Endodermal cell (in vitro differentiated cells): ENCODE measurements around the gene MICALL1. TPM values are rescaled to one million over a fixed set of nuclear protein-coding genes. Genes with fewer than 3 reads are reported as not detected.

Source experiments
- DNase-seq: peaks from one replicate; pipeline ENCODE4 v3.0.0-alpha.2; 2017
- H3K27ac ChIP-seq: 2 replicates; pipeline ENCODE4 v1.5.1; 2013; ENCODE audit warnings: mild to moderate bottlenecking, low read depth, low read length, moderate library complexity
- H3K27me3 ChIP-seq: 2 replicates; pipeline ENCODE4 v1.6.1; 2013; ENCODE audit warnings: mild to moderate bottlenecking, low read length, moderate library complexity; ENCODE audit not compliant: insufficient read depth, control insufficient read depth, poor library complexity, severe bottlenecking
- H3K36me3 ChIP-seq: 2 replicates; pipeline ENCODE4 v1.7.0; 2013; ENCODE audit warnings: mild to moderate bottlenecking, low read length, moderate library complexity; ENCODE audit not compliant: control insufficient read depth, insufficient read depth
- H3K4me1 ChIP-seq: one replicate; pipeline ENCODE4 v1.7.0; 2013; ENCODE audit warnings: low read length; ENCODE audit not compliant: control insufficient read depth, insufficient read depth
- H3K4me3 ChIP-seq: 2 replicates; pipeline ENCODE4 v1.5.1; 2013; ENCODE audit warnings: mild to moderate bottlenecking, low read length, moderate library complexity
- H3K9ac ChIP-seq: 2 replicates; pipeline ENCODE4 v1.6.1; 2013; ENCODE audit warnings: mild to moderate bottlenecking, low read length, moderate library complexity; ENCODE audit not compliant: poor library complexity, severe bottlenecking; ENCODE audit errors: extremely low read depth
- H3K9me3 ChIP-seq: 2 replicates; pipeline ENCODE4 v1.6.1; 2013; ENCODE audit warnings: mild to moderate bottlenecking, low read length, moderate library complexity; ENCODE audit not compliant: control insufficient read depth
- H3K27ac Mint-ChIP-seq: 2 replicates; pipeline ENCODE4 v1.8.0; 2020; ENCODE audit warnings: mixed read lengths
- H3K27me3 Mint-ChIP-seq: 2 replicates; pipeline ENCODE4 v1.8.0; 2021; ENCODE audit warnings: mild to moderate bottlenecking, mixed read lengths; ENCODE audit not compliant: insufficient read depth
- H3K36me3 Mint-ChIP-seq: 2 replicates; pipeline ENCODE4 v1.8.0; 2020; ENCODE audit warnings: low read depth, mixed read lengths
- H3K4me1 Mint-ChIP-seq: 2 replicates; pipeline ENCODE4 v1.8.0; 2020; ENCODE audit warnings: mixed read lengths
- H3K4me3 Mint-ChIP-seq: 2 replicates; pipeline ENCODE4 v1.8.0; 2020; ENCODE audit warnings: mild to moderate bottlenecking, moderate library complexity, mixed read lengths
- H3K9me3 Mint-ChIP-seq: 2 replicates; pipeline ENCODE4 v1.8.0; 2020; ENCODE audit warnings: mild to moderate bottlenecking, mixed read lengths
- WGBS, 2 experiments: methylation state at CpG; one replicate each; pipeline versions ENCODE4 v1.1.5 to v1.1.7; 2013; ENCODE audit warnings: missing lambda C conversion rate in 2 of 2, mixed read lengths in 1 of 2; ENCODE audit not compliant: insufficient coverage in 1 of 2, insufficient read length in 1 of 2; 5-methylcytosine and 5-hydroxymethylcytosine counted together
- total RNA-seq, 2 donors: library from RNA; stranded (reverse); fragmentation: NEBNext Ultra II Directional in 1 of 2; extraction: Animal tissue kit (Norgen Biotek cat#: 25700) in 1 of 2; gene quantifications; 2 replicates in 1 of 2; 3 replicates in 1 of 2; pipeline ENCODE4 v1.2.1, GENCODE V29; 2021
- TF ChIP-seq, protein P1 (sequence below): fragments of 200-600 bp; sonication (generic); conservative IDR thresholded peaks from 2 replicates; pipeline ENCODE4 v1.5.0; 2021; ENCODE audit warnings: antibody characterized with exemption, mild to moderate bottlenecking

Gene MICALL1
- total RNA-seq, 2 donors from 2014 or later, result 33.5 to 36.6 TPM

DNA sequence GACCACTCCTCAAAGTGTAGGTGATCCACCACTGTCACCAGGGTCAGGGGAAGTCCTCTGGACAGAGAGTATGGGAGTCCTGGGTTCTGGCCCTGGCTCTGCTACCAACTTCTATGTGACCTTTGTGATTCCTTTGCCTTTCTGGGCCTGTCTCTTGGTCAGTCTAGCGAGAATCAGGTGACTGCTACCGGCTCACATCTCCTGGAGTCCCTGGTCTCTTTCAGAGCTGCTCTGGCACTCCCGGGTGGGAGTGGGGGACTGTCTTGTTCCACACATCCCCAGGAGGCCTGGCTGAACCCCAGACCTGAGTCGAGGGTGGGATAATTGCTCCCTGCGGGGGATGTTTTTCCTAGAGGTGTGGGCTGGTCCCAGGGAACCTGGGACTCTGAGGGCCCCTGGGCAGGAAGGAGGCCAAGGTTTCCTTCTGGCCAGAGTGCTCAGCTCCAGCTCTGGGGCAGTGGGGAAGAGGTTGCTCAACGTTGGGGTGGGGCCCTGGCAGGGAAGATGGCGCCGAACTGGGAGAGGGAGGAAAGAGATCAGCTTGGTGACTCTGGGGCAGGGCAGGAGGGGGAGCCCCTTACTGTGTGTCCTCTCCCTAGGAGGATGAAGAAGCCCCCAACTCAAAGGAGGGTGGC, 76.2 kb downstream of the MICALL1 start:
- H3K9me3 ChIP-seq, result no peaks in the 10 kb centered on the region
- H3K27ac Mint-ChIP-seq, result peak overlapping the region; percentile 80
- peaks cover 6% of the 10 kb centered on the region for H3K27me3 Mint-ChIP-seq
- no peaks in the 10 kb centered on the region for H3K36me3 ChIP-seq
- H3K4me1 Mint-ChIP-seq, result peaks cover 43% of the 10 kb centered on the region
- H3K4me3 ChIP-seq, result peak overlapping the region; percentile 40
- DNase-seq, result no peak
- WGBS, 2 experiments, result 87 to 88% methylated on average over 4 to 8 of the region's 8 CpGs
- no peak overlapping the region for H3K9ac ChIP-seq
- peaks cover 14% of the 10 kb centered on the region for H3K4me1 ChIP-seq
- no peak overlapping the region for H3K27ac ChIP-seq
- H3K36me3 Mint-ChIP-seq, result peaks cover 22% of the 10 kb centered on the region
- H3K27me3 ChIP-seq, result no peaks in the 10 kb centered on the region
- TF ChIP-seq, protein P1, sequence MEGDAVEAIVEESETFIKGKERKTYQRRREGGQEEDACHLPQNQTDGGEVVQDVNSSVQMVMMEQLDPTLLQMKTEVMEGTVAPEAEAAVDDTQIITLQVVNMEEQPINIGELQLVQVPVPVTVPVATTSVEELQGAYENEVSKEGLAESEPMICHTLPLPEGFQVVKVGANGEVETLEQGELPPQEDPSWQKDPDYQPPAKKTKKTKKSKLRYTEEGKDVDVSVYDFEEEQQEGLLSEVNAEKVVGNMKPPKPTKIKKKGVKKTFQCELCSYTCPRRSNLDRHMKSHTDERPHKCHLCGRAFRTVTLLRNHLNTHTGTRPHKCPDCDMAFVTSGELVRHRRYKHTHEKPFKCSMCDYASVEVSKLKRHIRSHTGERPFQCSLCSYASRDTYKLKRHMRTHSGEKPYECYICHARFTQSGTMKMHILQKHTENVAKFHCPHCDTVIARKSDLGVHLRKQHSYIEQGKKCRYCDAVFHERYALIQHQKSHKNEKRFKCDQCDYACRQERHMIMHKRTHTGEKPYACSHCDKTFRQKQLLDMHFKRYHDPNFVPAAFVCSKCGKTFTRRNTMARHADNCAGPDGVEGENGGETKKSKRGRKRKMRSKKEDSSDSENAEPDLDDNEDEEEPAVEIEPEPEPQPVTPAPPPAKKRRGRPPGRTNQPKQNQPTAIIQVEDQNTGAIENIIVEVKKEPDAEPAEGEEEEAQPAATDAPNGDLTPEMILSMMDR, result no peak
- peak overlapping the region; percentile 70 for H3K4me3 Mint-ChIP-seq
- H3K9me3 Mint-ChIP-seq, result no peaks in the 10 kb centered on the region

DNA sequence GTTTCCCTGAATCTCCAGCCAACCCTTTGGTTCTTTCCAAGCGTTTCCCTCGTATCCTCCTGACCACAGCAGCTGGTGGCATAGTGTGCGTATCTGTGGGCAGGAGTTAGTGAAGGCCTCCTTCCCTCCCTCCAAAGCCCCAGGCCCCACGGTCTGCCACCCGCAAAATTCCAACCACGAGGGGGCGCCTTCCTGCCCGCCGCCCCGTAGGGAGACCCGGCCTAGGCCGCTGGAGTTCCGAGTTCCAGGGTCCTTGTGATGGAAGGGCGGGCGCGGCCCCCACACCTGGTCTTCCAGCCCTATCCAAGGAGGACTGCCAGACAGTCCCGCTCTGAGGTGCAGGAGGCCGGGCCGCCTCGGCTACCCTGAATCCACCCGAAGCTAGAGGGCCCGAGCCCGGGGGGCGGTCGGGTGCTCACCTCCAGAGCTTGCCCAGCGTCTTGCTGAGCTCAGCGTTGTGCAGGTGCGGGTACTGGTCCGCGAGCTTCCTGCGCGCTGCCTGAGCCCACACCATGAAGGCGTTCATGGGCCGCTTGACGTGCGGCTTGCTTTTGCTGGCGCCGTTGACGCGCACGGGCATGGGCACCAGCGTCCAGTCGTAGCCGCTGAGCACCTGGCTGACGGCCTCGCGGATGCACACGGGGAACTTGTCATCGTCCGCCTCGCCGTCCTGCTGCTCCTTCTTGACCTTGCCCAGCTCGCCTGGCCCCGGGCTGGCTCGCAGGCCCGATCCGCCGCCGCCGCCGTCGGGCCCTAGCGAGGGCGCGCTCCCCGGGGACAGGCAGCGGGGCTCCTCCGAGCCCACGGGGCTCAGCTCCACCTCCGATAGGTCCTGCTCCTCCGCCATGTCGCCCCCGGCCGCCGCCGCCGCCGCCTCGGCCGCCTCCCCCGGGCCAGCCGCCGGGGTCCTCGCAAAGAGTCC, 77.1 kb downstream of the MICALL1 start:
- Histone ChIP-seq H3K9me3 (no peaks in the 10 kb centered on the region), H3K36me3 (no peaks in the 10 kb centered on the region), H3K4me1 (peaks cover 14% of the 10 kb centered on the region), H3K4me3 (peak overlapping the region; percentile 73), H3K27ac (no peak overlapping the region), H3K9ac (peak overlapping the region; percentile 25), H3K27me3 (no peaks in the 10 kb centered on the region)
- Mint-ChIP-seq H3K4me3 (peak overlapping the region; percentile 70), H3K9me3 (no peaks in the 10 kb centered on the region), H3K4me1 (peaks cover 43% of the 10 kb centered on the region), H3K27ac (peak overlapping the region; percentile 80), H3K27me3 (peaks cover 6% of the 10 kb centered on the region), H3K36me3 (peaks cover 15% of the 10 kb centered on the region)
- WGBS, 2 experiments, result 24 to 37% methylated on average over 17 to 84 of the region's 84 CpGs
- DNase-seq, result peak; percentile 94
- TF ChIP-seq, protein P1, result peak; percentile 98

DNA sequence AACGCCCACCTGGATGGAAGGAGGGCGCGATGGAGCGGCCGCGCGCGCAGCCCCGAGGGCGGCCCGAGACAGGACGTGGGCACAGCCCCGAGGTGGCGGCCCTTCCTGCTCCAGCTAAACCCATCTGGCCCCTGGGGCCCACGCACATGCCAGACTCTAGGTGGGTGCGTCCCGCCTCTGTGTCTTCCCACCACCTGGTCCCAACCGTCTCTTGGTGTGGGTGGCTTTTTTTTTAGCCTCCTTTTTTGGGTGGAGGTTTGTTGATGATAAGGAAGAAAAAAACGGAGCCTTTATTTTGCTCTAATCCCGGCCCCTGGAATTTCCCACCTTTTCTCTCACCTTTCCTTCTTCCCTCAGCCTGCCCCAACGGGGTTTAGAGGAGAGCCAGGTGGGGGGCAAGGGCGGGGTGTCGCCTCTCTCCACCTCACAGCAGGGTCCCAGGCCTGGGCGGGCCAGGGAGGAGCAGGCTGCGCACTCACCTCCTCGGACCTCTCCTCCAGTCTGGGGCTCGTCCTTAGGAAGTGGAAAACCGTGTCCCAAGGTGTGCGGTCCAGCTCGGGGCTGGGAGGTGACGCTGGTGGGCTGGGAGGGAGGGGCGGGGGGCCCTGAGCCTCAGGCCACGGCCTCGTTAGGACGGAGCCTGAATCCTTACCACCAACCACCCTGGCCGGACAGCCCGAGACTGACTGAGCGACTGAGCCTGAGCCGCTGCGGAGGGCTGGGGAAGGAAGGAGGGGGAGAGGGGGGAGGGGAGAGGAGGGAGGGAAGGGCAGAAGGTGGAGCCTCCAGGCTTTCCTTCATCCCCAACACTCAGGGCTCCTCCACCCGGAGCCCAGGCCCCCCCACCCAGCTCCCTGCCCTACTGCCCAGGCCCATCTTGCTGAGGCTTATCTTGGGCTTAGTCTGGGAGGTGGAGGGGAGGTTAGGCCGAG, 78.0 kb downstream of the MICALL1 start, which contains the start of gene SOX10:
TSS of gene SOX10 (minus strand) at position 696 of the 932 bp plus-strand sequence. CDS start 771 bp downstream, outside the sequence.
- Histone ChIP-seq H3K4me3 (peak within 1 kb of the TSS; percentile 73), H3K27ac (no peak within 1 kb of the TSS), H3K4me1 (peaks cover 14% of the 10 kb centered on the region), H3K9ac (peak within 1 kb of the TSS; percentile 34), H3K9me3 (no peaks in the 10 kb centered on the region), H3K36me3 (no peaks in the 10 kb centered on the region), H3K27me3 (no peaks in the 10 kb centered on the region)
- peaks cover 11% of the 10 kb centered on the region for H3K36me3 Mint-ChIP-seq
- H3K4me1 Mint-ChIP-seq, result peaks cover 43% of the 10 kb centered on the region
- peaks cover 6% of the 10 kb centered on the region for H3K27me3 Mint-ChIP-seq
- H3K27ac Mint-ChIP-seq, result peak within 1 kb of the TSS; percentile 94
- peak within 1 kb of the TSS; percentile 70 for H3K4me3 Mint-ChIP-seq
- no peaks in the 10 kb centered on the region for H3K9me3 Mint-ChIP-seq
- 9 to 39% methylated on average over 2 to 34 of the region's 42 CpGs for WGBS, 2 experiments
- TF ChIP-seq, protein P1, result no peak
- DNase-seq, result peak; percentile 95
